ENCODE measurements around the gene LPP. TPM values are rescaled to one million over a fixed set of nuclear protein-coding genes. Genes with fewer than 3 reads are reported as not detected.
A peak's percentile ranks its signal among the peaks of the same experiment; 100 is the strongest.

The LPP gene
- total RNA-seq, 1 experiment from 2014 or later = 18.1 TPM

- DNase-seq (ENCODE audit: low read depth) = no peak
These were observed 317.8 kb downstream of the LPP start for GRCh38 chr3:188471723-188472122.

GRCh38 chr3:188472336-188472735, 318.4 kb downstream of the LPP start:
- DNase-seq (ENCODE audit: low read depth) = no peak

DNA sequence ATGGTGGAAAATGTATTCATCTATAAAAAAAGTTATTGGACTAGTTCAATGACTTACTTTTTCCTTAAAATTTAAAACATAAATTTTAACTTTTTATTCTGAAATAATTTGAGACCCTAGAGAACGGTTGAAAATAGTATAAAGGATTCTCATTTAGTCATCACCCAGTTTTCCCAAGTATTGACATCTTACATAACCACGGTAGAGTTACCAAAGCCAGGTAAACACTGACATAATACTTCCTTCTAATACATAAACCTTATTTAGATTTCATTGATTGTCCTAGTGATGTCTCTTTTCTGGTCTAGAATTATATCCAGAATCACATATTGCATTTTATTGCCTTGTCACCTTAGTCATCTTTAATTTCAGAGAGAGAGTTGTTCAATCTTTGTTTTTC, 319.1 kb downstream of the LPP start:
- no peak for DNase-seq (ENCODE audit: low read depth)

DNA sequence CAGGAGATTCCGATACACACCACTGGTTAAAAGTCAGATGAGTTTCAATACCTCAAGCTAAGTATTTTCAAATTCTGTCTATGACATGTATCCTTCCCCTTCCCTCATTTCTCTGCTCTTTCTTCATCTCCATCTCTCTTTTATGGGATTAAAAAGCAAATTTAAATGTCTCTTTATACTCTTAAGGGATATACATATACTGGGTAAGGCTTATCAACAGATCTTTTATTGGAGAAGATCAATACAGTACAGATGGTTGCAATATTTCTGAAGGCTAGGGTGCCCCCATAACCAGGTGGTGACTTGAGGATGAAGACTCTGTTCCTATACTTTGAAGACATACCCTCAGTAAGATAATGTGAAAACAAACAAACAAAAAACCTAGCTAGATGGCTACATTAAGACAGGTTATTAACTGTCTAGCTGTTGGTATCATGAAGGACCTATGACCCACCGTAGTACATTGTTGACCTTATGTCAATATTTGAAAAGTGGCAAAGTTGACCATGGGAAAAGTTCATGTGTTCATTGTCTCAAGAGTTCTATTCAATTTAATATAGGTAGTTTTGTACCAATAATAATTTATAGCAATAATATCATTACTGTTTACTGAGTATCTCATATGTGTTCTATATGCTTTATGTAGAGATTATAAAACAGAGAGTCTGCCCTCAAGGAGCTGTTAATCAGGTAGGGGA, 319.8 kb downstream of the LPP start:
- no peak for DNase-seq (ENCODE audit: low read depth)

GRCh38 chr3:188476935-188477334, 323.0 kb downstream of the LPP start:
- no peak for DNase-seq (ENCODE audit: low read depth)

DNA sequence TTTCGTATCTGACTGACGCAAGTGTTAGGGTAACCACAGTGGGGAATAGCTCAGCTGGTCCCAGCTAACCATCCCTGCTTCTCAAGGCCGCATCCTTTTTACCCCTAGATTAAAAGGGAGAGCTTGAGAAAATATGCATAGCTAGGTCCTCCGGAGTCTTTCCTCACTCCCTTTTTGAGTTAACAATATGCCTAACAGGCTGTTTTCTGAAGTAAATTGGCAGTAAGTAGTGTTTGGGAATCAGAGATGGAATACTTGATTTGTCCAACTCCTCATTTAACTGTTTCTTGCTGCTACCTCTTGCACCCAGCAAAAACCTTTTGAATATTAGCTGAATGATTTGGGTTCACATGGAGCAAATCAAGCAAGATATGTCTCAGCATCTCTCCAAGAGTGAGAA, 326.1 kb downstream of the LPP start:
- DNase-seq (ENCODE audit: low read depth) = no peak

- DNase-seq (ENCODE audit: low read depth) = no peak
These were observed 329.0 kb downstream of the LPP start for GRCh38 chr3:188482929-188483328.

GRCh38 chr3:188486126-188486525, 332.2 kb downstream of the LPP start:
- DNase-seq (ENCODE audit: low read depth) = peak; percentile 7

DNA sequence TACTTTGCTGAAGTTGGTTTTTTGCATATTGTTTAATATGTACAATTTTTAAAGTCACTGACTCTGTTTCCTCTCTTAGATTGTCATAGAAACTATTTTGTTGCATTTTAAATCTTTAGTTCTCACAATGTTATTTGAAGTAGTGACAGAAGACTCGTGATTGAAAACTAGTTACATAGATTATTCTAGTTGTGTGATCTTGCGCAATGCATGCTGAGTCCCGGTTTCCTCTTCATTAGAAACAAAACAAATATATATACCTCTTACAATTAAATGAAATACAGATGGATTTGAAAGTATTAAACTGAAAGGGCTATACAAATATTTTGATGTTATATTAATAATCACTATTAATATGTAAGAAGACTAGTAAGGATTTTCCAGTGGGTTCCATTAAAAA, 333.0 kb downstream of the LPP start:
- DNase-seq (ENCODE audit: low read depth) = no peak

DNA sequence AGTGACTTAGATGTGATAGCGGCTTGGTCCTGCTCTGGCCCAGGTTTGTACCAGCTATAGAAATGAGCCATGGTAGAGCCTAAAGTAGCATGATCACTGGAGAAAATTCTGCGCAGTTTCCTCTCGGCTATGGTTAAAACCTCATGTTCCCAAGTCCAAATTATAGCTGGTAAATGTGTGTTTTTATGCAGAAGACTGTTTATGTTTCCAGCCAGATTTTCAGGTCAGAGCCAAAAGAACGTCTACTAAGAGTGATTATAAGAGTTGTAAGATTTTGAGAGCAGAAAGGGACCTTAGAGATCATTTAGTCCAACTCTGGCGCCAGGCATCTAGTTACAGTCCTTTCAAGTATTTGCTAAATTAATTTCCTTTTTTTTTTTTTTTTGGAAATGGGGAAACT, 333.7 kb downstream of the LPP start:
- no peak for DNase-seq (ENCODE audit: low read depth)

GRCh38 chr3:188488801-188489200, 334.8 kb downstream of the LPP start:
- no peak for DNase-seq (ENCODE audit: low read depth)

GRCh38 chr3:188489639-188490405, 335.9 kb downstream of the LPP start:
- DNase-seq (ENCODE audit: low read depth) = no peak

GRCh38 chr3:188490416-188490815, 336.5 kb downstream of the LPP start:
- no peak for DNase-seq (ENCODE audit: low read depth)

- DNase-seq (ENCODE audit: low read depth) = no peak
These were observed 337.3 kb downstream of the LPP start for GRCh38 chr3:188491276-188491687.

DNA sequence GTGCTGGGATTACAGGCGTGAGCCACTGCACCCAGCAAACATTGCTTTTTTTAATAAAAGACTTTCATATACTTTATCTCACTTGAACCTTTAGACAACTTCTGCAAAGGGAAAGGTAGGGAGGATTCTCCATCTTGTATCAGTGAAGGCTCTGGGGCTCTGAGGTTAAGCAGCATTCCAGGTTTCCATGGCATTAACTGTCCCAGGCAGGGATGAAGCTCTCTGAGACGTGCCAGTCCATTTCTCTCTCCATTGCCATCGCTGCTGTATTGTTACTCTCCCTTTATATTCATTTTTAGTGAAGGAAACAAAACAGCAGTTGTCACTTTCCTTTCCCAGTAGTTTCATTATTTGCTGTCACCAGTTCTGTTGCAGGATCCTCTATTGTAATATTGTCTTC, 342.4 kb downstream of the LPP start:
- no peak for DNase-seq (ENCODE audit: low read depth)

DNA sequence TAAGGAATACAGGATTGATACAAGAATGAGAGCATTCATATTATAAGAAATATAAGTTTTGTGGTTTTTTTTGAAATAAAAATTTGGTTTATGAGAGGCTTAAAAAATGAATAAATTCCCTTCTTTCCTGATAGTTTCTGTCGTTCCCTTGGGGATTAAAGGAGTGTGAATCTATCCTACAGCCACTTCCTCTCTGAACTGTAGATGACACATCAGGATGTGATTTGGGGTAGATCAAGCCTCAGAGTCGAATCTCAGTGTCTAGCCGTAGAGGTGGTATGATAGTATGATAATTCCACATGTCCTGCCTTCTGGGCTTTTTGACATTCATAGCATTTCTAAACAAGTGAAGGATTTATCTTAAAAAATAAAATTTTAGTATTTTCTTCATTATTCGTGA, 343.1 kb downstream of the LPP start:
- peak; percentile 41 for DNase-seq (ENCODE audit: low read depth)

GRCh38 chr3:188503647-188504046, 349.7 kb downstream of the LPP start:
- no peak for DNase-seq (ENCODE audit: low read depth)

DNA sequence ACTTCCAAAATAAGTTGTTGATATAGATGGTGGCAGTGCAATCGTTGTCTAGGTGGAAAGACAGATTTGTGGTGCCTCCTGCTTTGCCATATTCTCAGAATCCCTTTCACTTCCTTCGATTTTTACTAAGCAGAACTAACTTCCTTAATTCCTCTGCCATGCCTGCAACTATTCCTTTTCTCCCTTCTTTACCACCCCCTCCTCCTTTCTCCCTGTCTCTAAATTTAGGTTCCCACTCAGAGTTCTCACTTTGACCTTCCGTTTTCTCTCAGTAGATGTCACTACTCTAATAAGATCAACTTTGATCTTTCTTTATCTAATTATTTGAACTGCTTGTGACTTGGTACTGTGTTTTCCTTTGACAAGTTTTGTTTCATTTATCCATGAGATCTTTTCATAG, 351.2 kb downstream of the LPP start:
- DNase-seq (ENCODE audit: low read depth) = no peak

- no peak for DNase-seq (ENCODE audit: low read depth)
These were observed 352.0 kb downstream of the LPP start for GRCh38 chr3:188505911-188506310.

GRCh38 chr3:188506446-188506845, 352.5 kb downstream of the LPP start:
- no peak for DNase-seq (ENCODE audit: low read depth)

DNA sequence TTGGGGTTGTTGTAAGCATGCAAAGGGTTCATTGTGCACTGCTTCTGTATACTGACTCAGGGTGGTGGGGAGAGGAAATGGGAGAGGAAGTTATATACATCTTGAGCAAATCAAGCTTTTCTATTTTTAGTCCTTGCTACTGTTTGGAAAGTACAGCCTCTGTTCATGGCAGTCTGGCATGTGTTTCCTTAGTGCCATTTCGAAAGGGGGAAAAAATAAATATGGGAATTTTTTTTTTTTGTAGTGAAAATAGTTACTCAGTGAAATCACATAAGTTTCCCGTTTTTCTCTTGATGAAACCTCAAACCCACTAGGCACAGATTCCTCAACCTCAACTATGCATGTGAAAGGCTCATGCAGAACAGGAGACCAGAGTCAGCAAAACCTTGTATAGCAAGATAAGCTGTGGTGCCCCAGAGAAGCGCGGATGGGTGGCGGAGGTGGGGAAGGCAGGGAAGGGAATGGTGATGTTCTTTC, 353.3 kb downstream of the LPP start:
- DNase-seq (ENCODE audit: low read depth) = peak; percentile 77

- no peak for DNase-seq (ENCODE audit: low read depth)
These were observed 354.5 kb downstream of the LPP start for GRCh38 chr3:188508454-188508853.

DNA sequence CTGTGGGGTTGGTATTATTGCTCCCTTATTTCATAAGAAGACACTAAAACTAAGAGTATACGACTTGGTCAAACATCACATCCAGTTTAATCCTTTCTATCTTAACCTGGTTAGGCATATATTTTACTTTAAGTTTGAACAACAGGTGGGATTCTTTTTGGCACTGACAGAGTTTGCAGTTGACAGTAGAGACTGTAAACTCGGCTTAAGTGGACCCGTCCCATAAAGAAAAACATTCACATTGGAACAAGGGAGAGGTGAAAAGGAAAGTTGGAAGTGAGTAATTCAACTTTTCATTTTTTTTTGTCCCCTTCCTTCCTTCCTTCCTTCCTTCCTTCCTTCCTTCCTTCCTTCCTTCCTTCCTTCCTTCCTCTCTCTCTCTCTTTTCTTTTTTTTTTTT, 355.4 kb downstream of the LPP start:
- DNase-seq (ENCODE audit: low read depth) = no peak
